CD4-positive, alpha-beta T cell treated with Interleukin-6 at 100 ng/mL for 8 hours (primary cell): ENCODE measurements around the gene VASN.

ENCODE experiments used
- DNase-seq: peaks from one replicate; pipeline ENCODE4 v3.0.0-alpha.2; 2020; ENCODE audit warnings: mixed read lengths, low spot score

The VASN gene

DNA sequence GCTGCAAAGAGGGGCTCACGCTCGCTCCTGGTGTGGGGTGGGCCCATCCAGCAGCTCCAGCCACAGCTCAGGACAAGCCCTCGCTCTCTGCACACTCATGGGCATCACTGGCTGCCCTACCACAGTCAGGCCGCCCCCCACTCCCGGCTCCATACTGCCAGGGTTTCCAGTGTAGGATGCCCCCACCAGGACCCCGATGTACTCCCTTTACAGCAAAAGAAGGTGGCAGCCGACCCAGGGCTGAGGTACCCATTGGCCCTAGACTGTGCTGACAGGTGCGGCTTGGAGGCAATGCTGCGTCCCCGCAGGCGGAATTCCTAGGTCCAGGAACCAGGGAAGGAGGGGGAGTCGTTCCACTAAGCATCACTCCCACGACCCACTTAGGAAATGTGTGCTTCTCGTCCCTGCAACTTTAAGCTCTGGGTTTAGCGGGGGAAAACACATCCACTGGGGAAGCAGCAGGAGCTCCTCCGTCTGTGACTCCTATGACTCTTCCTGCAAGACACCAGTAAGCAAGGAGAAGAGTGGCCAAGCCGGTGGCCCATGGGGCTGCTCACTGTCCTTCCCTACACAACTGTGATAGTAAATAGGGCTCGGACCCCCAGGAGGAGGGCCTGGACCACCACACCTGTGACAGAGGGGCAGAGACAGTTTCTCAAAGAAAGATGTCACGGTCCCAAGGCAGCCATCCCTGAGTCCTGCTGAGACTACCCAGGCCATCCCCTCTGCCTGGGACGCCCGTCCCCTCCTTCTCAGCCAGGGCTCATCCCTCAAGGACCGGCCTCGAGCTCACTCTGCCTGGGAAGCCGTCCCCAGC lies 31.7 kb downstream of the VASN start:
- DNase-seq = no peak

- no peak for DNase-seq
These were observed 32.8 kb downstream of the VASN start for GRCh38 chr16:4404247-4404966.

DNA sequence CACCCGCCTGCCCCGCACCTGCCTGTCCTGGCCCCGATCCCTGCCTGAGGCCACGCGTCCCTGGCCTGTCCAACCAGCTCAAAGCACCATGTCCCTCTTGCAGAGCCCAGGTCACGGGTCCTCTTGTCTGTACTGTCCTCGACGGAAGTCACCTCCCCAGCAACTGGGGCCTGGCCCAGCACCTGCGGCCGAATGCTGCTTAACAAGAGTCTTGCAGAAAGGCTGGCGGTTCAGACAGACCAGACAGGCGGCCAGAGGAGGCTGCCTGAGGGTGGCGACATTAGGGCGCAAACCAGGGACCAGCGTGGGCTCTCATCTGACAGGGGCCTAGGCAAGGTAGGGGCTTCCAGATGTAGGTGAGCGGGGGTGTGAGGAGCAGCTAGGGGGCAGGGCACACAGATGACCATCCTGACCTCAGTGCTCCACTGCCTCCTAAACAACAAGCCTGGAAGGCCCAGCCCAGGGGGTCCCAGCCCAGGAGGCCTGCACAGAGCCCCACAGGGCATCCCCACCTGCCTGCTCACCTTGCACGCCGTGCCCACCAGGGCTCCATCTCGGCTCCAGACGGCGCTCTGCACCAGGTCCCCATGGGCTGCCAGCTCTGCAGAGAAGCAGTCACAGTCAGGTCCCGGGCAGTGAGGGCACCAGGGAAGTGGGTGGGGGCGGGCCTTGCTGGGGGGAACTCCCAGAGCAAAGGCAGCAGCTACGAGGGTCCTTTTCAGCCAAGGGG lies 33.5 kb downstream of the VASN start:
- no peak for DNase-seq

- no peak for DNase-seq
These were observed 36.1 kb downstream of the VASN start for GRCh38 chr16:4407543-4408322.

DNA sequence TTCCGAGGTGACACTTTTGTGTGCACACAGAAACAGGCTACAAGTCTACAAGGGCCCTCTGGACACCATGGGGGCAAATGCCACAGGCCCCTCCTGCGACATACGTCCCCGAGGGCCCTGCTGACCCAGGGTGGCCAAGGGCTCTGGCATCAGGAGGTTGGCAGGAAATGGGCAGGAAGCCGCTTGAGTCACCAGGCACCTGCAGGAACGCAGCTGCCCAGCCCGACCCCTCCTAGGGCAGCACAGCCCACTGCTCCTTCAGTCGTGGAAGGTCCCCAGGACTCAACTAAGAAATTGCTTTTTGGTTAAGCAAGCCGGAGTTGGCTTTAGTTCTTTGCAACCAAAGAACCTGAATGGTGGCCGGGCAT lies 36.7 kb downstream of the VASN start:
- DNase-seq = no peak

DNA sequence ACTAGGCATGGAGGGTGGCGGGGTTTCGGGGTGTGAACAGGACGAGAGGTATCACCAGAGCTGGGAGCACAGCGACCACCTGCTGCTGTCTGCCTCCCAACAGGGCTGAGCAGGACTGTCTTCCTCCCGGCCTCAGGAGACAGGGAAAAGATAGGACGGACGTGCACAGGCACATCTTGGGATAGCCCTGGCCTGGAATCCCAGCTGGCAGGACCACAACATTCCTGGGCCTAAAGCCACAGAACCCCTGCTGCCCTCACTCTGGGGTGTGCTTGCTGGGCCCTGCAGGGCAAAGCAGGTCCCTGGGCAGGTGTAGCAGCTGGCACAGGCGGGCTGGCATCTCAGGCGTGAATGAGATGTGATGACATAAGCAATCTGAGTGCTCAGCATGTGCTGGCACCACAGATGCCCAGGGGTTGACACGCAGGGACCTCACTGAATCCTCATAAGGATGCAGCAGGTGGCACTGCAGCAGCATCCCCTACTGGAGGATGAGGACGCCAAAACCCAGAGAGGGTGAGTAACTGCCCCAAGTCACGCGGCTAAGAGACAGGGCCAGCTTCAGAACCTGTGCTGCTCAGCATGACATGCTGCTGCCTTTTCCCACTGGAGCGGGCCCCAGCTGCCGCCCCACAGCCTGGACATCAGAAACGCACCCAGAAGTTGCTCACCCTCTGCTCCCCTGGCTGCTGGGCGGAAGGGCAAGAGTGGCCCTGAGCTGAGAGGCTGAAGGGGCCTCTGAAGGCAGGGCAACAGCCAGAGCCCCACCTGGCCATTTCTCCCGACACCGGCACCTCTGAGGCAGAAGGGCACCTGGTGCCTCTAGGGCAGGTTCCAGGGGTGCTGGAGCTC lies 37.7 kb downstream of the VASN start:
- no peak for DNase-seq

- no peak for DNase-seq
These were observed 38.9 kb downstream of the VASN start for GRCh38 chr16:4410335-4411075.

- DNase-seq = no peak
These were observed 40.0 kb downstream of the VASN start for GRCh38 chr16:4411684-4412083.

- no peak for DNase-seq
These were observed 40.5 kb downstream of the VASN start for GRCh38 chr16:4412159-4412558.

- no peak for DNase-seq
These were observed 41.2 kb downstream of the VASN start for GRCh38 chr16:4412854-4413253.

- peak; percentile 85 for DNase-seq
These were observed 42.7 kb downstream of the VASN start for GRCh38 chr16:4414187-4414917.

DNA sequence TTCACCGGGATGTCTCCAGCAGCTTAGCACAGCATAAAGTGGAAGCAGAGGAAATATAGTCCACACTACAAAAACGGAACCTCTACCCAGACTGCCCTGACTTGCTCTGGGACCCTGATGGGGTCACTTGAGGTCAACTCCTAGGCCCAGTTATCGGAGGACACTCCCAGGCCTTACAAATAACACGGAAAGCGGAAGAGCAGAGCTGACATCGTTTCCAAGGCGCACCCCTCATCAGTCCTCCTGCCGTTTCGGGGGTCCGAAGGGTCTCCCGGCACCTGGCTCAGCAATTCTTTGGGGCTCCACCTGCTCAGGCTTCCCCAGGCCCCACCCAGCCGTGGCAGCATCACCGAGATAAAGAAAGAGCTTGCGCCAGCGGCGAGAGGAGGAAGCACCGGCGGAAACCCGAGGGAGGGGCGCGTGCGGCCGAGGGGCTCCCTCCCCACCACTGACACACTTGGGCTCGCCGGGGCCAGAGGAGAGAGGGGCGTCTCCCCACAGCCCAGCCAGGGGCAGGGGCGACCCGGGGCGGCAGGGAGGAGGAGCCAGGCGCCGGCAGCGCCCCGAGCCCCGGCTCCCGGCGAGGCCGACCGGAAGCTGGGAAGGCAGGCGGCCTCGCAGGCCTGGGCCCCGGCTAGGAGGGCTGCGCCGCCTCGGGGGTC lies 44.0 kb downstream of the VASN start:
- DNase-seq = peak; percentile 62

GRCh38 chr16:4416200-4417032 lies 44.8 kb downstream of the VASN start, which contains the start of gene CORO7:
Gene CORO7, minus strand, starts transcription at chr16:4416596. Its CDS starts 78 bp downstream, at chr16:4416518.
- DNase-seq = peak; percentile 98

DNA sequence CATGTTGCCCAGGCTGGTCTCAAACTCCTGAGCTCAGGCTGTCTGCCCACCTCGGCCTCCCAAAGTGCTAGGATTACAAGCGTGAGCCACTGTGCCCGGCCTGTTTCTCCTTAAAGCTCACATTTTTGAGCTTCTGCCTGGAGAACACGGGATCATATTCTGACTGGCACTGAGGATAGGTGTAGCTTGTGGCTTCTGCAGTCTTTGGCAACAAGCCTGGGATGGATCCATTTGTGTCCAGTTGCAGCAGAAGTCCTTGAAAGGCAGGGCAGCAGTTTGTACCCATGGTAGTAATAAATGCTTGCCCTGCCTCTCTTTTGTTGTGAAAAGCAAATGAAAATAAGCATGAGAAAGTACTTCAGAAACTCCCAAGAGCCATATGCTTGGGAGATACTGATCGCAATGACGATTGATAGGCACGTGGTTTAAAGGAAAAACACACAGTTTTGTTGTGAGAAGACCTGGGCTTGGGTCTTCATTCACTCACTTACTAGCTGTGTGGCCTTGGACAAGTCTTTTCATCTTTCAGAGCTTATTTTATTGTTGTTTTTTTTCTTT lies 47.8 kb downstream of the VASN start:
- no peak for DNase-seq

DNA sequence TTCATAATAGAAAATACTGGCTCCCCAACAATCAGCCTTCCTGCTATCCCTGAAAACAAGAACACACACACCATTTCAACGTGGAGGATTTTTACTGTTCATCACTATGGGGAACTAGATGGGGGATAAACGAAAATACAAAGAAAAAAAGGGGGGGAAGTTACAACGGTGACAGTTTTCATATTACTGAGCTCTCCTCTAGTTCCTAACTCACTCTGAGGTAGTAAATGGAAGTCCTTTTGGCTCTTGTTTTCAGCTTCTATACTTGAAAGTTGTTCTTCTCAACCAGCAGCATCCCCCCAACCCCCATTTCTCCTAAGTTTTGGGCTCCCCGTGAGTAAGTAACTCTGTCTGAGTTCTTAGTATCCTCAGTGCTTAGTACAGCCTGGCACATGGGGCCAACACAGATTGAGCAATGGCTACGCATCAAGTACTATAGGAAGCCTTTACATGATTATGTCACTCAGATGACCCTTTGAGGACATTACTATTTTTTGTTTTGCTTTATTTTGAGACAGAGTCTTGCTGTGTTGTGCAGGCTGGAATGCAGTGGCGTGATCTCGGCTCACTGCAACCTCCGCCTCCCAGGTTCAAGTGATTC lies 49.0 kb downstream of the VASN start:
- no peak for DNase-seq

GRCh38 chr16:4425378-4426020 lies 53.9 kb downstream of the VASN start, which contains the start of gene DNAJA3:
Gene DNAJA3, plus strand, starts transcription at chr16:4425868. Its CDS starts 14 bp downstream, at chr16:4425882.
- DNase-seq = peak; percentile 92
